ENCODE data around the gene WDR54. TPM values are rescaled to one million over a fixed set of nuclear protein-coding genes. Genes with fewer than 3 reads are reported as not detected.
"Not testable (repeated sequence)": the region's sequence is repeated elsewhere in the genome, so short reads cannot be mapped to it uniquely, and the experiment has no call there.

The WDR54 gene
- total RNA-seq, 2 donors from 2014 or later: 11.4 to 19.4 TPM

GRCh38 chr2:74461187-74462053 is 39.9 kb downstream of the WDR54 start:
- WGBS: 89% methylated on average over 27 of the region's 27 CpGs

GRCh38 chr2:74462054-74462785 is 40.7 kb downstream of the WDR54 start:
- Histone ChIP-seq H3K27ac (no peak overlapping the region), H3K9me3 (no peaks in the 10 kb centered on the region), H3K4me1 (replicated peaks) (peaks cover 8% of the 10 kb centered on the region), H3K36me3 (peaks cover 0 to 5% of the 10 kb centered on the region in 2 donors), H3K27me3 (replicated peaks; ENCODE audit: insufficient read depth) (no peaks in the 10 kb centered on the region), H3K4me3 (no peak overlapping the region)
- TF ChIP-seq CTCF (IDR thresholded peaks at IDR 0.05): no peak
- TF ChIP-seq POLR2A (IDR thresholded peaks at IDR 0.05): no peak
- no peak for TF ChIP-seq POLR2AphosphoS5 (IDR thresholded peaks at IDR 0.05)
- no peak for DNase-seq (ENCODE audit: low spot score)
- WGBS: 88% methylated on average over 20 of the region's 20 CpGs
- intact Hi-C loops (cut with DNase I): no loop called here

More at GRCh38 chr2:74461187-74462053, 39.9 kb downstream of the WDR54 start:
- no peak for DNase-seq (ENCODE audit: low spot score)
- peaks cover 0 to 5% of the 10 kb centered on the region in 2 donors for H3K36me3 ChIP-seq
- H3K4me3 ChIP-seq: no peak overlapping the region
- H3K9me3 ChIP-seq: no peaks in the 10 kb centered on the region
- intact Hi-C loops (cut with DNase I): no loop called here
- H3K4me1 ChIP-seq (replicated peaks): peaks cover 8% of the 10 kb centered on the region
- H3K27ac ChIP-seq: no peak overlapping the region
- TF ChIP-seq POLR2A (IDR thresholded peaks at IDR 0.05) (no peak), POLR2AphosphoS5 (IDR thresholded peaks at IDR 0.05) (no peak), CTCF (IDR thresholded peaks at IDR 0.05) (no peak)
- H3K27me3 ChIP-seq (replicated peaks; ENCODE audit: insufficient read depth): no peaks in the 10 kb centered on the region

- peaks cover 0 to 5% of the 10 kb centered on the region in 2 donors for H3K36me3 ChIP-seq
- no peak for TF ChIP-seq CTCF (IDR thresholded peaks at IDR 0.05)
- no peak for TF ChIP-seq POLR2A (IDR thresholded peaks at IDR 0.05)
- no peak for TF ChIP-seq POLR2AphosphoS5 (IDR thresholded peaks at IDR 0.05)
- no peaks in the 10 kb centered on the region for H3K27me3 ChIP-seq (replicated peaks; ENCODE audit: insufficient read depth)
- H3K27ac ChIP-seq: no peak overlapping the region
- WGBS: 79% methylated on average over 4 of the region's 4 CpGs
- DNase-seq (ENCODE audit: low spot score): no peak
- H3K4me3 ChIP-seq: no peak overlapping the region
- peaks cover 8% of the 10 kb centered on the region for H3K4me1 ChIP-seq (replicated peaks)
- intact Hi-C loops (cut with DNase I): no loop called here
- no peaks in the 10 kb centered on the region for H3K9me3 ChIP-seq
These were observed 41.2 kb downstream of the WDR54 start for GRCh38 chr2:74462786-74463105.

- Histone ChIP-seq H3K4me3 (peak overlapping the region; percentile 62 to 93), H3K27ac (peak overlapping the region; percentile 66 to 84), H3K4me1 (replicated peaks) (peaks cover 2% of the 10 kb centered on the region), H3K9me3 (no peaks in the 10 kb centered on the region), H3K36me3 (peaks cover 0 to 5% of the 10 kb centered on the region in 2 donors), H3K27me3 (replicated peaks; ENCODE audit: insufficient read depth) (no peaks in the 10 kb centered on the region)
- WGBS: 4% methylated on average over 12 of the region's 13 CpGs
- intact Hi-C loops (cut with DNase I): no loop called here
- no peak for DNase-seq (ENCODE audit: low spot score)
- TF ChIP-seq CTCF (IDR thresholded peaks at IDR 0.05): no peak
- TF ChIP-seq POLR2AphosphoS5 (IDR thresholded peaks at IDR 0.05): no peak
- TF ChIP-seq POLR2A (IDR thresholded peaks at IDR 0.05): no peak
These were observed 42.9 kb downstream of the WDR54 start for GRCh38 chr2:74464406-74464805.

GRCh38 chr2:74470742-74471141 is 49.2 kb downstream of the WDR54 start:
- H3K9me3 ChIP-seq; H3K36me3 ChIP-seq; H3K4me3 ChIP-seq; H3K27ac ChIP-seq; H3K27me3 ChIP-seq (replicated peaks; ENCODE audit: insufficient read depth); H3K4me1 ChIP-seq (replicated peaks); intact Hi-C loops (cut with DNase I); DNase-seq (ENCODE audit: low spot score): not testable (repeated sequence)
- WGBS: 94% methylated on average over 12 of the region's 12 CpGs

Data from prostate gland (tissue), 2 donors.